Endothelial cell (in vitro differentiated cells): ENCODE results near the gene OR6N1. TPM values are rescaled to one million over a fixed set of nuclear protein-coding genes. Genes with fewer than 3 reads are reported as not detected.

Experiments
- DNase-seq: peaks from one replicate; pipeline ENCODE4 v3.0.0; 2021; ENCODE audit warnings: low spot score
- H3K27ac Mint-ChIP-seq: one replicate; pipeline ENCODE4 v1.8.0; 2021; ENCODE audit warnings: mixed read lengths, inconsistent platforms; ENCODE audit not compliant: unreplicated experiment
- H3K27me3 Mint-ChIP-seq: one replicate; pipeline ENCODE4 v1.8.0; 2021; ENCODE audit warnings: mild to moderate bottlenecking, moderate library complexity, mixed read lengths, inconsistent platforms; ENCODE audit not compliant: unreplicated experiment
- H3K36me3 Mint-ChIP-seq: one replicate; pipeline ENCODE4 v1.8.0; 2021; ENCODE audit warnings: mild to moderate bottlenecking, low read depth, mixed read lengths, inconsistent platforms; ENCODE audit not compliant: unreplicated experiment
- H3K4me1 Mint-ChIP-seq: one replicate; pipeline ENCODE4 v1.8.0; 2021; ENCODE audit warnings: mild to moderate bottlenecking, mixed read lengths, inconsistent platforms; ENCODE audit not compliant: unreplicated experiment
- H3K4me3 Mint-ChIP-seq: one replicate; pipeline ENCODE4 v1.8.0; 2021; ENCODE audit warnings: mild to moderate bottlenecking, mixed read lengths, inconsistent platforms; ENCODE audit not compliant: unreplicated experiment
- H3K9me3 Mint-ChIP-seq: one replicate; pipeline ENCODE4 v1.8.0; 2021; ENCODE audit warnings: mixed read lengths, inconsistent platforms; ENCODE audit not compliant: unreplicated experiment
- long read RNA-seq: library from polyadenylated mRNA; unstranded; transcript quantifications from one replicate; pipeline ENCODE4 v2.0.0, GENCODE V29; 2020; ENCODE audit not compliant: unreplicated experiment
- total RNA-seq: library from RNA; stranded (reverse); fragmentation: NEBNext Ultra II Directional; extraction: Animal tissue kit (Norgen Biotek cat#: 25700); gene quantifications from one replicate; pipeline ENCODE4 v1.2.1, GENCODE V29; 2021; ENCODE audit not compliant: unreplicated experiment
- TF ChIP-seq, protein P1 (sequence below): fragments of 200-600 bp; sonication (generic); IDR thresholded peaks from one replicate; pipeline ENCODE4 v1.5.0; 2021; ENCODE audit warnings: antibody characterized with exemption; ENCODE audit not compliant: unreplicated experiment

OR6N1 gene
- not detected for total RNA-seq
- long read RNA-seq = 0 reads

DNA sequence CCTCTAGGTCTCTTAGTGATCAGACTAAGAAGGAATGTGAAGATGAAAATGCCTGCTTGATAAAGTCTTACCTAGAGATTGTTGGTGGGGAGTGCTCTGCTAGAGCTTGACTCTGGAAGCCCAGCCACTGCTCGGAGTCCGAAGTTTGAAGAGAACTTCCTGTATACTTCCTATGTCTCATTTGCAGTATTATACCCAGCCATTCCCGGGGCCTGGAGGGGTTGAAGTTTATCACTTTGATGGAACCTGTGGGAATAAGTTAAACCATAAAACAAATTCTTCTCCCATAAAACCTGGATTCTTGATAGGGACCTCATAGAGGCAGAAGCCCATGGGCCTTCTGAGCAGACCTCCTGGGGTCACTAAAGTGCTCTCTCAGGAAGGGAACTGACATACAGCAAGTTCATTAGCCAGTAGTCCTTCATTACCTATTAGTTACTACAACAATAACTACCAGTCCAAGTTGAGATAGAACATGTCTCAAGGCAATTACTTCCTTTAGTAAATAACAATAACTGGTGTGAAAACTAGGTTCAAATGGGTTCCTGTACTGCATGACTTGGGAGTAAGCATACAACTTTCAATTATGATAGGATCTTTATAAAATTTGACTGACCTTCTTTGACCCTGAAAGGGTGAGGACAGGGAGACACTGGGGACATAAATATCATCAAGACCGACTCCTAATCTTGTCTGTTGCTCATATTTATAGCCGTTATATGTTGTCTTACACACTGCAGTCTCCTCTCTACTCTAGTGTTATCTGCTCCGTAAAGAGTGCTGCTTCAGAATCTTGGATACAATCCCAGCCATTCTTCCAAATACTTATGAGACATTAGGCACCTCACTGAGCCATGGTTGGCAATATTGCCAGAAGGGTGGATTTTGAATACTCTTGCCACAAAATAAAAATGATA, at the start of gene OR6N1:
TSS of gene OR6N1 (minus strand) at position 246 of the 917 bp plus-strand sequence. CDS start 5,513 bp downstream, outside the sequence.
- TF ChIP-seq, protein P1, sequence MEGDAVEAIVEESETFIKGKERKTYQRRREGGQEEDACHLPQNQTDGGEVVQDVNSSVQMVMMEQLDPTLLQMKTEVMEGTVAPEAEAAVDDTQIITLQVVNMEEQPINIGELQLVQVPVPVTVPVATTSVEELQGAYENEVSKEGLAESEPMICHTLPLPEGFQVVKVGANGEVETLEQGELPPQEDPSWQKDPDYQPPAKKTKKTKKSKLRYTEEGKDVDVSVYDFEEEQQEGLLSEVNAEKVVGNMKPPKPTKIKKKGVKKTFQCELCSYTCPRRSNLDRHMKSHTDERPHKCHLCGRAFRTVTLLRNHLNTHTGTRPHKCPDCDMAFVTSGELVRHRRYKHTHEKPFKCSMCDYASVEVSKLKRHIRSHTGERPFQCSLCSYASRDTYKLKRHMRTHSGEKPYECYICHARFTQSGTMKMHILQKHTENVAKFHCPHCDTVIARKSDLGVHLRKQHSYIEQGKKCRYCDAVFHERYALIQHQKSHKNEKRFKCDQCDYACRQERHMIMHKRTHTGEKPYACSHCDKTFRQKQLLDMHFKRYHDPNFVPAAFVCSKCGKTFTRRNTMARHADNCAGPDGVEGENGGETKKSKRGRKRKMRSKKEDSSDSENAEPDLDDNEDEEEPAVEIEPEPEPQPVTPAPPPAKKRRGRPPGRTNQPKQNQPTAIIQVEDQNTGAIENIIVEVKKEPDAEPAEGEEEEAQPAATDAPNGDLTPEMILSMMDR = no peak
- H3K4me1 Mint-ChIP-seq = peaks cover 7% of the 10 kb centered on the region
- no peak for DNase-seq
- no peaks in the 10 kb centered on the region for H3K36me3 Mint-ChIP-seq
- H3K9me3 Mint-ChIP-seq = no peaks in the 10 kb centered on the region
- no peaks in the 10 kb centered on the region for H3K27me3 Mint-ChIP-seq
- no peak within 1 kb of the TSS for H3K4me3 Mint-ChIP-seq
- no peak within 1 kb of the TSS for H3K27ac Mint-ChIP-seq

DNA sequence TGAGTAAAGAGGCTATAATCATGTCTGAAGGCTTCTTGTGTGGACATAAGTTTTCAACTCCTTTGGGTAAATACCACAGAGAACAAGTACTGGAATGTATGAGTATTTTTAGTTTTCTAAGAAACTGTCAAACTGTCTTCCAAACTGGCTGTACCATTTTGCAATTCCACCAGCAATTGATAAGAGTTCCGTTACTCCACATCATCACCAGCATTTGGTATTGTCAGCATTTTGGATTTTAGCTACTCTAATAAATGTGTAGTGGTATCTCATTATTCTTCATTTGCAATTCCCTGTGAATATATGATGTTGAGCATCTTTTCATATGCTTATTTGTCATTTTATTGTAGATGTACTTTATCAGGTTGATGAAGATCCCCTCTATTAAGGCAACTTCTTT, 49.7 kb upstream of the OR6N1 start:
- H3K9me3 Mint-ChIP-seq = no peaks in the 10 kb centered on the region
- no peaks in the 10 kb centered on the region for H3K27me3 Mint-ChIP-seq
- peaks cover 7% of the 10 kb centered on the region for H3K4me1 Mint-ChIP-seq
- TF ChIP-seq, protein P1 = no peak
- no peak overlapping the region for H3K4me3 Mint-ChIP-seq
- no peak for DNase-seq
- H3K36me3 Mint-ChIP-seq = no peaks in the 10 kb centered on the region
- no peak overlapping the region for H3K27ac Mint-ChIP-seq

DNA sequence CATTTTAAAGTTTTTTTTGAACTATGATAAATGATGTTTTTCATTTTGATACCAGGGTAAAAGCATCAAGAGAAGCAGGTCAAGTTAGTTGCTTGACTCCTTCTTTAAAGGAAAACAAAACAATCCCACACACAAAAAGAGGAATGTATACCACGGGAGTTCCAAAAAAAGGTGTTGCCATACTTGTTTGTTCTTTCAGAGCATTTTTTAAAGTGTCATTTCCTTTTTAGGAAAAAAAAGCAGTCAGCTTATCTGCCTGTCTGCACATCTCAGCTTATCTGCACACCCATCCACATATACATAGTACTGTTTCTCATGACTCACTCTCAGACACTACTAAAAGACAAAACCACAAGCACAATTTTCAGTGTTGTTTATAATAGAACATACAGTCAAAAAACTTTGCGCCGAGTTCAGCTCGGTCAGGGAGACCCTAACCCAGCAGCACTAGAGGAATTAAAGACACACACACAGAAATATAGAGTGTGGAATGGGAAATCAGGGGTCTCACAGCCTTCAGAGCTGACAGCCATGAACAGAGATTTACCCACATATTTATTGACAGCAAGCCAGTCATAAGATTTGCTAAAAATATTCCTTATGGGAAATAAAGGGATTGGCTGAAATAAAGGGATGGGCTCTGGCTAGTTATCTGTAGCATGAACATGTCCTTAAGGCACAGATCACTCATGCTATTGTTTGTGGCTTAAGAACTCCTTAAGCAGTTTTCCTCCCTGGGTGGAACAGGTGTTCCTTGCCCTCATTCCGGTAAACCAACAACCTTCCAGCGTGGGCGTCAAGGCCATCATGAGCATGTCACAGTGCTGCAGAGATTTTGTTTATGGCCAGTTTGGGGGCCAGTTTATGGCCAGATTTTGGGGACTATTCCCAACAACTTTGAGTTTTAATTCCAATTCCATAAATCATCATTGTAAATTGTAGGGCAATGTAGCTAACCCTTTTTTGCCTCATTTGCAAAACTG, 47.8 kb upstream of the OR6N1 start:
- no peak for DNase-seq
- no peaks in the 10 kb centered on the region for H3K36me3 Mint-ChIP-seq
- no peak overlapping the region for H3K27ac Mint-ChIP-seq
- no peaks in the 10 kb centered on the region for H3K27me3 Mint-ChIP-seq
- no peak overlapping the region for H3K4me3 Mint-ChIP-seq
- TF ChIP-seq, protein P1 = no peak
- H3K4me1 Mint-ChIP-seq = peaks cover 7% of the 10 kb centered on the region
- H3K9me3 Mint-ChIP-seq = no peaks in the 10 kb centered on the region

DNA sequence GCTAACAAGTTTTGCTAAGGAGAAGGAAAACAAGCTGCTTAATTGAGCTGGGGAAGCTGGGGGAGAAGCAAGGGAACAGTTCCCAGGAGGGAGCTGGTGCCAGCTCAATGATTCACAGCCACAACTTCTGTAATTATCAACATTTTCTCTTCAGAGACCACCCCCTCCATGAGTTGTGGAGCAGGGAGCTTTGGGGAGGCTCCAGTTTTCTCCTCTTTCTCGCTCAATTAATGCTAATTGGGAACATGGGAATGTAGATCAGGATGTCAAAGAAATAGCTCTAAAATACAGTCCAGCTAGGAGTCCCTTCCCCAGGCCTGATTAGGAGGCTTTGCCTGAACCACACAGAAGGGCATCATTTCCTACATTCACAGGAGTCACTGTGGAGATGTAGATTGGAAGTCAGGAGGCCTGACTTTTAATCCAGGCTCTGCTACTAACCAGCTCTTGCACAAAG, 47.0 kb upstream of the OR6N1 start:
- no peaks in the 10 kb centered on the region for H3K9me3 Mint-ChIP-seq
- no peaks in the 10 kb centered on the region for H3K27me3 Mint-ChIP-seq
- TF ChIP-seq, protein P1 = no peak
- no peak overlapping the region for H3K27ac Mint-ChIP-seq
- no peak for DNase-seq
- peaks cover 7% of the 10 kb centered on the region for H3K4me1 Mint-ChIP-seq
- no peak overlapping the region for H3K4me3 Mint-ChIP-seq
- no peaks in the 10 kb centered on the region for H3K36me3 Mint-ChIP-seq
